Measurements from ENCODE around the gene CRB2.
A peak's percentile ranks its signal among the peaks of the same experiment; 100 is the strongest.

CRB2 gene

DNA sequence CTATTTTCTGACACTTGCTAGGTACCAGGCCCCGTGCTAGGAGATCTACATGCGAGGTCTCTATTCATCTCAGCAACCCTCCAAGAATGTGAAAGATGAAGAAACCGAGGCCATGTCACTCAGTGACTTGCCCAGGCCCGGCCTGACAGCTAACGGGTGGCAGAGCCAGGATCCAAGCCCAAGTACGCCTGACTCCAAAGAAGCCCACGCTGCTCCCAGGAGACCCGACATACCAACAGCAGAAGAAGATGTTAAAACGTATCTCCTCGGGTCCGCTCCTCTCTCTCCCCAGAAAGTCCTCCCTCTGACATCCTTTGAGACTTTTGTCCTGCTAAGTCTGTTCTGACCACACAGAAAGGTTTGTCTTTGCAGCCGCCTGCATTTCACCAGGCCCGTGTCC, 65.2 kb downstream of the CRB2 start:
- H3K27me3 Mint-ChIP-seq (ENCODE audit: low read depth), result peaks cover 14% of the 10 kb centered on the region
- H3K9me3 Mint-ChIP-seq, result no peaks in the 10 kb centered on the region
- no peak overlapping the region for H3K27ac Mint-ChIP-seq
- H3K36me3 Mint-ChIP-seq (ENCODE audit: low read depth), result peaks cover 16% of the 10 kb centered on the region
- TF ChIP-seq, protein P1, sequence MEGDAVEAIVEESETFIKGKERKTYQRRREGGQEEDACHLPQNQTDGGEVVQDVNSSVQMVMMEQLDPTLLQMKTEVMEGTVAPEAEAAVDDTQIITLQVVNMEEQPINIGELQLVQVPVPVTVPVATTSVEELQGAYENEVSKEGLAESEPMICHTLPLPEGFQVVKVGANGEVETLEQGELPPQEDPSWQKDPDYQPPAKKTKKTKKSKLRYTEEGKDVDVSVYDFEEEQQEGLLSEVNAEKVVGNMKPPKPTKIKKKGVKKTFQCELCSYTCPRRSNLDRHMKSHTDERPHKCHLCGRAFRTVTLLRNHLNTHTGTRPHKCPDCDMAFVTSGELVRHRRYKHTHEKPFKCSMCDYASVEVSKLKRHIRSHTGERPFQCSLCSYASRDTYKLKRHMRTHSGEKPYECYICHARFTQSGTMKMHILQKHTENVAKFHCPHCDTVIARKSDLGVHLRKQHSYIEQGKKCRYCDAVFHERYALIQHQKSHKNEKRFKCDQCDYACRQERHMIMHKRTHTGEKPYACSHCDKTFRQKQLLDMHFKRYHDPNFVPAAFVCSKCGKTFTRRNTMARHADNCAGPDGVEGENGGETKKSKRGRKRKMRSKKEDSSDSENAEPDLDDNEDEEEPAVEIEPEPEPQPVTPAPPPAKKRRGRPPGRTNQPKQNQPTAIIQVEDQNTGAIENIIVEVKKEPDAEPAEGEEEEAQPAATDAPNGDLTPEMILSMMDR (IDR thresholded peaks at IDR 0.05; ENCODE audit: unreplicated experiment in 3 of 3), result no peak
- no peak overlapping the region for H3K4me3 Mint-ChIP-seq
- peaks cover 21% of the 10 kb centered on the region for H3K4me1 Mint-ChIP-seq

DNA sequence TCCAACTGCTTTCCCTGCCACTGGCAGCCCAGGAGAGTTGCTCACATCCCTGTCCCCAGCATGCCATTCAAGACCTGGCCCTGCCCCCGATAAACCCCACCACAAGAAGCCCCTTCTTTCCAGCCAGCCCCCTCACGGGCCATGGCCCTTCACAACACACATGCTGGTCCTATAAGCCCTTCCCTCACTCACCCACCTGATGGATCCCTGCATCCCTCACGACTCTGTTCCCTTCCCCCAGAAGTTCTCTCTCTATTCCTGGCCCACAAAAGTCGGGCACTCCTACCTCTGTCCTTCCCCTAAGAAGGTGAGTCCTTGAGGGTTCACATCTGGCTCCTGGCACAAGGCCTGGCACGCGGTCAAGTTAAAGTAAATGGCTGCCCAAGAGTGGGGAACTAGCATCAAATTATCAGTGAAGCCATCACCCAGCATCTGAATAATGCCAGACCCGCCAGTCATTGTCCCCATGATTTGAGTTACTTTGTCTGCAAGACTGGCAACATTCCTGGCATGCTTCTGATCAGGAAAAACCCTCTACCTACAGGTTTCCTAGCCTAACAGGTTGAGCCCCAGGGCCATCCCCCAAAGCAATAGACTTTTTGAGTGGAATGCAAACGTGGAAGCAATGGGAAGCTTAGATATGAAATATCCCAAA, 65.9 kb downstream of the CRB2 start:
- Mint-ChIP-seq H3K27me3 (ENCODE audit: low read depth) (peaks cover 14% of the 10 kb centered on the region), H3K36me3 (ENCODE audit: low read depth) (peaks cover 20% of the 10 kb centered on the region), H3K4me3 (no peak overlapping the region), H3K27ac (no peak overlapping the region), H3K9me3 (no peaks in the 10 kb centered on the region), H3K4me1 (peaks cover 21% of the 10 kb centered on the region)
- TF ChIP-seq, protein P1 (IDR thresholded peaks at IDR 0.05; ENCODE audit: unreplicated experiment in 3 of 3), result no peak

DNA sequence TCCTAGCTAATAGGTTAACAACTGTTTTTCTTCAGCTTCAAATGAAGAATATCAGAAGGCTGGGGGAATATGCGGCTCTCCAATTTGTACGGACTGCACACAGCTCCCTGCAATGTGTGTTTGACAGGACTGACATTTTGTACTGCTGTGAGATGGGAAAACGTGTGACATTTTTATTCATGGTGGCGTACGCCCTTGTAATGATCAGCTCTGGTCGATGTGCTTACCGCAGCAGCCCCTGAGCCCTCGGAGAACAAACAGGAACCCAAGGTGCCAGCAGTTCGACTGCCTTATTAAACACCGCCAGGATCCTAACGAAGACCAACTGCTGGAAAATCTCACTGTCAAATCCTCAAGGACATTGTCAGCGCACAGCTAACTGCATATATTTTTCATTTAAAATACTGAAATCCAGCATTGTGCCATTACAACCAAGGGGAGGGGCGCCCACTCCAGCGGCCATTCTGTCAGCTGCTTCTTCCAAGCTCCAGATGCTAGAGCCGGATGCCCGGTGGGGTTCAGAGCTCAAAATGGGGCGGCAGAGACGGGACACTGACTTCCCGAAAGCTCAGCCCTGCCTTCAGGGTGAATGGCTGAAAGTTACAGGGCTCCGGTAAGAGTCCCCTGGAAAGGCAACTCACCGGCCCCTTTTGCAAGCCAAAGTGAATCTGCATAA, 66.8 kb downstream of the CRB2 start:
- Mint-ChIP-seq H3K36me3 (ENCODE audit: low read depth) (peaks cover 20% of the 10 kb centered on the region), H3K9me3 (no peaks in the 10 kb centered on the region), H3K27me3 (ENCODE audit: low read depth) (peaks cover 14% of the 10 kb centered on the region), H3K4me3 (no peak overlapping the region), H3K4me1 (peaks cover 21% of the 10 kb centered on the region), H3K27ac (no peak overlapping the region)
- TF ChIP-seq, protein P1 (IDR thresholded peaks at IDR 0.05; ENCODE audit: unreplicated experiment in 3 of 3), result no peak

DNA sequence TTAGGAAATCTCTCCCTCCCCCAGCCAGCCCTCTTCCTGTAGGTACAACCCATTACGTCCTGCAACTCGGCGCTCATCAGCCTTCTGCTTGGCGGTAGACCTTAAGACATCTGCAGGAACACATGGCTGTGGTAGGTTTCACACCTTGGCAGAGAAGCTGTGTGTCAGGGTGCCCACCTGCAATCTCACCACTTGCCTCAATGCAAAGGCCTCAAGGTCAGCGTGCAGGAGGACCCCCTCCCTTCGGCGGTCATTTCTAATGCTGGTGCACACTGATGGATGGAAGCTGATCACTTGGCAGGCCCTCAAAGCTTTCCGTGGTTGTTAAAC, 67.3 kb downstream of the CRB2 start:
- H3K27me3 Mint-ChIP-seq (ENCODE audit: low read depth), result peaks cover 14% of the 10 kb centered on the region
- H3K4me3 Mint-ChIP-seq, result no peak overlapping the region
- TF ChIP-seq, protein P1 (IDR thresholded peaks at IDR 0.05; ENCODE audit: unreplicated experiment in 3 of 3), result no peak
- no peaks in the 10 kb centered on the region for H3K9me3 Mint-ChIP-seq
- H3K36me3 Mint-ChIP-seq (ENCODE audit: low read depth), result peaks cover 19% of the 10 kb centered on the region
- no peak overlapping the region for H3K27ac Mint-ChIP-seq
- peaks cover 21% of the 10 kb centered on the region for H3K4me1 Mint-ChIP-seq

DNA sequence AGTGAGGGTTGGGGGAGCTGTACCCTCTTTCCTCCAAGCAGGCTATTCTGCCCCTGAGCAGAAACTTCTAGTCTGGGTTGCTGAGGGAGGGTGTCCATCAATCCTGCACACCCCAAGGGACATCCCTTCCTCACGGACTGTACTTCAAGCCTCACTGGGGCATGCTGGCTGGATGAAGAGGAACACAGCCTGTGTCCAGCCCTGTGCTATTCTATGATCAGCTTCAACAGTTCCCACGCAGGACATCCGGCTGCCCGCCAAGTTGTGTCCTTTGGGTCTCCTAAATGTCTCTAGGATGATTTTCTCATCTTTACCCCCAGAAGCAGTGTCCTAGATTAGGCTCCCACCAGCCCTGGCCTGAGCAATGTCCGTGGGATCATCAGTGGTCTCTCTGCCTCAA, 68.1 kb downstream of the CRB2 start:
- peaks cover 7% of the 10 kb centered on the region for H3K9me3 Mint-ChIP-seq
- H3K36me3 Mint-ChIP-seq (ENCODE audit: low read depth), result peaks cover 27% of the 10 kb centered on the region
- no peak overlapping the region for H3K4me3 Mint-ChIP-seq
- H3K4me1 Mint-ChIP-seq, result peaks cover 21% of the 10 kb centered on the region
- H3K27ac Mint-ChIP-seq, result peak overlapping the region in 1 of 3 experiments; percentile 40
- TF ChIP-seq, protein P1 (IDR thresholded peaks at IDR 0.05; ENCODE audit: unreplicated experiment in 3 of 3), result no peak
- H3K27me3 Mint-ChIP-seq (ENCODE audit: low read depth), result peaks cover 14% of the 10 kb centered on the region
